Neutrophil (primary cell): ENCODE data around the gene ANO6.
A peak's percentile ranks its signal among the peaks of the same experiment; 100 is the strongest.

Experiments used
- H3K27ac ChIP-seq: fragments of 200-600 bp; sonication (generic); 2 replicates; pipeline ENCODE4 v1.5.1; 2016; ENCODE audit warnings: mild to moderate bottlenecking, moderate library complexity
- H3K27me3 ChIP-seq: fragments of 200-600 bp; sonication (generic); 2 replicates; pipeline ENCODE4 v1.6.0; 2016; ENCODE audit warnings: mild to moderate bottlenecking
- H3K36me3 ChIP-seq: fragments of 200-600 bp; sonication (generic); 2 replicates; pipeline ENCODE4 v1.5.1; 2017
- H3K4me1 ChIP-seq, 2 experiments: fragments of 200-600 bp in 1 of 2; sonication (generic) in 1 of 2; 1 replicate in 1 of 2; 2 replicates in 1 of 2; pipeline versions ENCODE4 v1.5.1 to v1.6.1; 2013 to 2016; ENCODE audit warnings: low read depth in 1 of 2, low read length in 1 of 2, mild to moderate bottlenecking in 1 of 2, moderate library complexity in 1 of 2; ENCODE audit not compliant: control insufficient read depth in 1 of 2, insufficient read depth in 1 of 2
- H3K4me3 ChIP-seq, 2 experiments: fragments of 200-600 bp in 1 of 2; sonication (generic) in 1 of 2; 1 replicate in 1 of 2; 2 replicates in 1 of 2; pipeline ENCODE4 v1.5.1; 2013 to 2016; ENCODE audit warnings: low read depth in 1 of 2, low read length in 1 of 2, mild to moderate bottlenecking in 1 of 2, moderate library complexity in 1 of 2
- H3K9me3 ChIP-seq: fragments of 200-600 bp; sonication (generic); 2 replicates; pipeline ENCODE4 v1.5.1; 2016
- TF ChIP-seq, protein P1 (sequence below): fragments of 200-600 bp; sonication (generic); IDR thresholded peaks from 2 replicates; pipeline ENCODE4 v1.5.1; 2016; ENCODE audit warnings: antibody characterized with exemption

ANO6 gene

DNA sequence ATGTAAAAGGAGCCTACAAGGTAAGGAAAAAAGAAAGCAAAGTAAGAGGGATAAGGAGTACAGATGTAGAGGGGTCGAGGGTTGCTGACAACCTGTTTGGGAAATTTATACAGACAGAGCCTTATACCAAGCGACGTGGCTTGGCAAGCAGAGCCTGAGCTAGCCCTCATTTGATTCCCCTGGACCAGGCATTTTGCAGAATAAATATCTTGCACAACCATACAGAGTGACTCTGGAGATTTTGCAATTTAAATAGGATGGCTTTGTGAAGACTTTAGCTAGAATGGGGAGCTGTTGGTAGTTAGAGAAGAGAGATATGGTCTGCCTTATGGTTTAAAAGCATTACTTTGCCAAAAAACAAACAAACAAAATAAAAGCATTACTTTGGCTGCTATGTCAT, 11.1 kb upstream of the ANO6 start:
- TF ChIP-seq, protein P1, sequence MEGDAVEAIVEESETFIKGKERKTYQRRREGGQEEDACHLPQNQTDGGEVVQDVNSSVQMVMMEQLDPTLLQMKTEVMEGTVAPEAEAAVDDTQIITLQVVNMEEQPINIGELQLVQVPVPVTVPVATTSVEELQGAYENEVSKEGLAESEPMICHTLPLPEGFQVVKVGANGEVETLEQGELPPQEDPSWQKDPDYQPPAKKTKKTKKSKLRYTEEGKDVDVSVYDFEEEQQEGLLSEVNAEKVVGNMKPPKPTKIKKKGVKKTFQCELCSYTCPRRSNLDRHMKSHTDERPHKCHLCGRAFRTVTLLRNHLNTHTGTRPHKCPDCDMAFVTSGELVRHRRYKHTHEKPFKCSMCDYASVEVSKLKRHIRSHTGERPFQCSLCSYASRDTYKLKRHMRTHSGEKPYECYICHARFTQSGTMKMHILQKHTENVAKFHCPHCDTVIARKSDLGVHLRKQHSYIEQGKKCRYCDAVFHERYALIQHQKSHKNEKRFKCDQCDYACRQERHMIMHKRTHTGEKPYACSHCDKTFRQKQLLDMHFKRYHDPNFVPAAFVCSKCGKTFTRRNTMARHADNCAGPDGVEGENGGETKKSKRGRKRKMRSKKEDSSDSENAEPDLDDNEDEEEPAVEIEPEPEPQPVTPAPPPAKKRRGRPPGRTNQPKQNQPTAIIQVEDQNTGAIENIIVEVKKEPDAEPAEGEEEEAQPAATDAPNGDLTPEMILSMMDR: no peak
- H3K27ac ChIP-seq: no peak overlapping the region
- H3K9me3 ChIP-seq: no peaks in the 10 kb centered on the region
- H3K4me3 ChIP-seq: no peak overlapping the region
- peaks cover 22 to 31% of the 10 kb centered on the region in 2 experiments for H3K4me1 ChIP-seq
- no peaks in the 10 kb centered on the region for H3K27me3 ChIP-seq
- no peaks in the 10 kb centered on the region for H3K36me3 ChIP-seq

- peaks cover 17 to 26% of the 10 kb centered on the region in 2 experiments for H3K4me1 ChIP-seq
- no peaks in the 10 kb centered on the region for H3K9me3 ChIP-seq
- peak overlapping the region in 1 of 2 experiments; percentile 35 for H3K4me3 ChIP-seq
- peak overlapping the region; percentile 57 for H3K27ac ChIP-seq
- no peaks in the 10 kb centered on the region for H3K36me3 ChIP-seq
- H3K27me3 ChIP-seq: no peaks in the 10 kb centered on the region
- TF ChIP-seq, protein P1: no peak
These were observed 10.6 kb upstream of the ANO6 start for GRCh38 chr12:45205165-45205825.

DNA sequence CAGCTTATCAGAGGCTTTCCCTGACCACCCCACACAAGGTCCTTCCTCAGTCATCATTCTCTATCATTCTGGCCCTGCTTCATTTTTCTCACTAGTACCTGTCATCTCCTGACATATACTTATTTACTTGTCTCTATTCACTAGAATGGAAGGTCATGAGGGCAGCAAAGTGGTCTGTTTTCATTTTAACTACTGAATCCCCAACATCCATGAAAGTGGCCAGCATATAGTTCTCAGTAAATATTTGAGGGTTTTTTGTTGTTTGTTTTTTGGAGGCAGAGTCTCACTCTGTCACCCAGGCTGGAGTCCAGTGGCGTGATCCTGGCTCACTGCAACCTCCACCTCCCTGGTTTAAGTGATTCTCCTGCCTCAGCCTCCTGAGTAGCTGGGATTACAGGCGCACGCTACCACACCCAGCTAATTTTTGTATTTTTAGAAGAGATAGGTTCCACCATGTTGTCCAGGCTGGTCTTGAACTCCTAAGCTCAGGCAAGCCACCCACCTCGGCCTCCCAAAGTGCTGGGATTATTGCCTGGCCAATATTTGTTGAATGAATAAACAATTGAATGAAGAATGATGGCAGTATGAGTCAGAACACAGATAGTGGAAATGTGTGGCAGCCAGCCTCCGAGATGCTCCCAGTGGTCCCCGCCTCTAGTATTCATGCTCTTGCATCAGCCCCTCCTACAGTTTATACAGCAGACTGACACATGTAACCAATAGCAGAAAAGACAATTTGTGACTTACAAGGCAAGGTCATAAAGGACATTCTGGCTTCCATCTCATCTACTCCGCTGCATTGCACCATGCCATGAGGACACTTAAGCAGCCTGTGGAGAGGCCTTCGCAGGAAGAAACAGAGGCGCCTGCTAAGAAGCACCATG, 7.0 kb upstream of the ANO6 start:
- no peak overlapping the region for H3K4me3 ChIP-seq
- no peaks in the 10 kb centered on the region for H3K36me3 ChIP-seq
- no peaks in the 10 kb centered on the region for H3K9me3 ChIP-seq
- H3K27ac ChIP-seq: no peak overlapping the region
- peaks cover 10 to 17% of the 10 kb centered on the region in 2 experiments for H3K4me1 ChIP-seq
- TF ChIP-seq, protein P1: no peak
- H3K27me3 ChIP-seq: no peaks in the 10 kb centered on the region

DNA sequence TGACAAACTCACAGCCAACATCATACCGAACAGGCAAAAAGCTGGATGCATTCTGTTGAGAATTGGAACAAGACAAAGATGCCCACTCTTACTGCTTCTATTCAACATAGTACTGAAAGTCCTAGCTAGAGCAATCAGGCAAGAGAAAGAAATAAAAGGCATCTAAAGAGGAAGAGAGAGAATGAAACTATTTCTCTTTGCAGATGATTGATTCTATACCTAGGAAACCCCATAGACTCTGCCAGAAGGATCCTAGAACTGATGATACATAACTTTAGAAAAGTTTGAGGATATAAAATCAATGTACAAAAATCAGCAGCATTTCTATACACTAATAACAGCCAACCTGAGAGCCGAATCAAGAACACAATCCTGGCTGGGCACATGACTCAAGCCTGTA, 6.1 kb upstream of the ANO6 start:
- Histone ChIP-seq H3K27ac (no peak overlapping the region), H3K9me3 (no peaks in the 10 kb centered on the region), H3K4me1 (peaks cover 13 to 16% of the 10 kb centered on the region in 2 experiments), H3K36me3 (no peaks in the 10 kb centered on the region), H3K27me3 (no peaks in the 10 kb centered on the region), H3K4me3 (no peak overlapping the region)
- TF ChIP-seq, protein P1: no peak

DNA sequence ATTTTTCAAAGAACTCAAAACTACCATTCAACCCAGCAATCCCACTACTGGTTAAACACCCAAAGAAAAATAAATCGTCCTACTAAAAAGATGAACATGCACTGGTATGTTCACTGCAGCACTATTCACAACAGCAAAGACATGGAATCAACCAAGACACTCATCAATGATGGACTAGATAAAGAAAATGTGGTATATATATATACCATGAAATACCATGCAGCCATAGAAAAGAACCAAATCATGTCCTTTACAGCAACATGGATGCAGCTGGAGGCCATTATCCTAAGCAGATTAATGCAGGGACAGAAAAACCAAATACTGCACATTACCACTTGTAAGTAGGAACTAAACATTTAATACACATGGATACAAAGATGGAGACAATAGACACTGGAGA, 3.8 kb upstream of the ANO6 start:
- H3K27me3 ChIP-seq: no peaks in the 10 kb centered on the region
- TF ChIP-seq, protein P1: no peak
- H3K4me3 ChIP-seq: no peak overlapping the region
- peaks cover 5 to 17% of the 10 kb centered on the region in 2 experiments for H3K4me1 ChIP-seq
- no peaks in the 10 kb centered on the region for H3K9me3 ChIP-seq
- H3K27ac ChIP-seq: no peak overlapping the region
- no peaks in the 10 kb centered on the region for H3K36me3 ChIP-seq
